ENCODE data around the gene SORL1.

GRCh38 chr11:121581607-121582006 lies 129.5 kb downstream of the SORL1 start:
- no peak for TF ChIP-seq POLR2AphosphoS5 (IDR thresholded peaks at IDR 0.05; ENCODE audit: low read depth, low read length)
- no peak for TF ChIP-seq POLR2A (IDR thresholded peaks at IDR 0.05; ENCODE audit: low read depth, low read length)
